GM20000 (cell line): ENCODE measurements around the gene OR10W1.

Experiments used
- DNase-seq: peaks from one replicate; pipeline ENCODE4 v3.0.0; 2012; ENCODE audit warnings: low spot score
- TF ChIP-seq, protein P1 (sequence below): IDR thresholded peaks from 2 replicates; pipeline ENCODE4 v1.5.1; 2012; ENCODE audit warnings: mild to moderate bottlenecking, control low read depth; ENCODE audit errors: extremely low read depth, missing control alignments

Gene OR10W1, protein sequence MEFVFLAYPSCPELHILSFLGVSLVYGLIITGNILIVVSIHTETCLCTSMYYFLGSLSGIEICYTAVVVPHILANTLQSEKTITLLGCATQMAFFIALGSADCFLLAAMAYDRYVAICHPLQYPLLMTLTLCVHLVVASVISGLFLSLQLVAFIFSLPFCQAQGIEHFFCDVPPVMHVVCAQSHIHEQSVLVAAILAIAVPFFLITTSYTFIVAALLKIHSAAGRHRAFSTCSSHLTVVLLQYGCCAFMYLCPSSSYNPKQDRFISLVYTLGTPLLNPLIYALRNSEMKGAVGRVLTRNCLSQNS

DNA sequence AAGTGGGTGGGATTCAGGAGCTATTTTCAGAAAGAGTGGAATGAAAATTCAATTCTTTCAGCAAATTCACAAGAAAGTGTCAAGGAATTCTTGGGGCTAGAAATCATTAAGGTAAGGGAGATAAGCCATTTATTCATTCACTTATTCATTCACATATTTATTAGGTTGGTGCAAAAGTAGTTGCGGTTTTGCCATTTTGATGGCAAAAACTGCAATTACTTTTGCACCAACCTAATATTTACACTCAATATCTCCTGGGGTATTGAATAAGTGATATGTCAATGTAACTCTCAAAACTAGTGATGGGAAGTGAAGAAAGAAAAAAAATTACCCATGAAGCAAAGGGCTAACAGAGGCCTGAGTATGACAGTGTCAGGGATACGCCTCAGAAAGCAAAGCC lies at the start of gene OR10W1:
Gene OR10W1, minus strand, starts transcription at position 119 of the 400 bp plus-strand sequence. CDS start 402 bp downstream, outside the sequence.
- DNase-seq: no peak
- TF ChIP-seq, protein P1, sequence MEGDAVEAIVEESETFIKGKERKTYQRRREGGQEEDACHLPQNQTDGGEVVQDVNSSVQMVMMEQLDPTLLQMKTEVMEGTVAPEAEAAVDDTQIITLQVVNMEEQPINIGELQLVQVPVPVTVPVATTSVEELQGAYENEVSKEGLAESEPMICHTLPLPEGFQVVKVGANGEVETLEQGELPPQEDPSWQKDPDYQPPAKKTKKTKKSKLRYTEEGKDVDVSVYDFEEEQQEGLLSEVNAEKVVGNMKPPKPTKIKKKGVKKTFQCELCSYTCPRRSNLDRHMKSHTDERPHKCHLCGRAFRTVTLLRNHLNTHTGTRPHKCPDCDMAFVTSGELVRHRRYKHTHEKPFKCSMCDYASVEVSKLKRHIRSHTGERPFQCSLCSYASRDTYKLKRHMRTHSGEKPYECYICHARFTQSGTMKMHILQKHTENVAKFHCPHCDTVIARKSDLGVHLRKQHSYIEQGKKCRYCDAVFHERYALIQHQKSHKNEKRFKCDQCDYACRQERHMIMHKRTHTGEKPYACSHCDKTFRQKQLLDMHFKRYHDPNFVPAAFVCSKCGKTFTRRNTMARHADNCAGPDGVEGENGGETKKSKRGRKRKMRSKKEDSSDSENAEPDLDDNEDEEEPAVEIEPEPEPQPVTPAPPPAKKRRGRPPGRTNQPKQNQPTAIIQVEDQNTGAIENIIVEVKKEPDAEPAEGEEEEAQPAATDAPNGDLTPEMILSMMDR: no peak

DNA sequence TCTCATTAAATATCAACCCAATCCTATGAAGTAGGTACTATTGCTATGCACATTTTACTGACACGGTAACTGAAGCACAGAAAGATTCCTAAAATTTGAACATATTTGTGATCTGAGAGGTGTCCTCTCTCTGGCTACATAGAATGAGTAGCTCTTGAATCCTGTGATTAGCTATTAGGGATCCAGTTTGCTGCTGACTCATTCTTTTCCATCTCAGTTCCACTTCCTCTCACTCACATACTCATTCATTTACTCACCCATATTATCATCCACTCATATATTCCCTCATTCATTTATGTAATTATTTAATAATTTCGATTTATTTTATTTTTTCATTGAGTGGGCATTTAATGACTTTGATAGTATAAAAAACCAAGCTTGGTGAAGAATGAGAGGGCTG lies 48.1 kb upstream of the OR10W1 start:
- TF ChIP-seq, protein P1: no peak

DNA sequence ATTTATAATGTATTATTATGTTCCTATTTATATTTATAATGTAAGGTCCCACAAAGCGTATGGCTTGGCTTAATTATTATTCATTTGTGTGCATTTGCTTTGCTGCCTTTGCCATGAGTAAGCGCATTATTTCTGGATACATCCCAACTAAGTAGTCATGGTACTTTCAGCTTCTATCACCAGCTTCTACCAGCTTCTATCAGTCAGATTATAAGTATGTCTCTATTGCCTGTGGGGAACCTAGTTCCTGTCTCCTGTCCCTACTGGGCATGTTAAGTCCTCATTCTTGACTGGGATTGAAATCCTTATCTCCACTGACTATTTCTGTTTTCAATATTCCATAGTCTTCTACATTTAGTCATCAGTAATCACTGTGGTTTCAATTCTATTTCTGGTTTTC lies 33.5 kb upstream of the OR10W1 start:
- TF ChIP-seq, protein P1: no peak
- DNase-seq: no peak

More for the DNA sequence above, 48.1 kb upstream of the OR10W1 start:
- DNase-seq: no peak

DNA sequence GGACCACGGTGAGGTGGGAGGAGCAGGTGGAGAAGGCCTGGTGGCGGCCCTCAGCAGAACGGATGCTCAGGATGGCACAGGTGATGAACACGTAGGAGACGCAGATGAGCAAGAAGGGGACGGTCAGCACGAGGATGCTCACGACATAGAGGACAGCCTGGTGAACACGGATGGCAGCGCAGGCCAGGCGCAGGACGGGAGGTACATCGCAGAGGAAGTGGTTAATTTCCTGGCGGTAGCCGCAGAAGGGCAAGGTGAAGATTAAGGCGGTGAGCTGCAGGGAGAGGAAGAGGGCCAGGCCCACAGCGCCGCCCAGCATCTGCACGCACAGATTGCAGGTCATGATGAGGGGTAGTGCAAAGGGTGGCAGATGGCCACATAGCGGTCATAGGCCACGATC lies 24.0 kb upstream of the OR10W1 start:
- TF ChIP-seq, protein P1: no peak
- DNase-seq: no peak

DNA sequence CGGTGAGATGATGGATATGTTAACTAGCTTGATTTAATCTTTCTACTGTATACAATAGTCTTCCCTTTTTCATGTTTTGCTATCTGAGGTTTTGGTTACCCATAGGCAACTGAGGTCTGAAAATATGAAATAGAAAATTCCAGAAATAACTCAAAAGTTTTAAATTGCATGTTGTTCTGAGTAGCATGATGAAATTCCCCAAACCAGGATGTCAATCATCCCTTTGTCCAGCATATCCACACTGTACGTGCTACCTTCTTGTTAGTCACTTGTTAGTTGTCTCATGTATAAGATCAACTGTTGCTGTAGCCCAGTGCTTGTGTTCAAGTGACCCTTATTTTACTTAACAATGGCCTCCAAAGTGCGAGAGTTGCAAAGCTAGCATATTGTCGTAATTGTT lies 21.2 kb upstream of the OR10W1 start:
- TF ChIP-seq, protein P1: no peak
- no peak for DNase-seq

DNA sequence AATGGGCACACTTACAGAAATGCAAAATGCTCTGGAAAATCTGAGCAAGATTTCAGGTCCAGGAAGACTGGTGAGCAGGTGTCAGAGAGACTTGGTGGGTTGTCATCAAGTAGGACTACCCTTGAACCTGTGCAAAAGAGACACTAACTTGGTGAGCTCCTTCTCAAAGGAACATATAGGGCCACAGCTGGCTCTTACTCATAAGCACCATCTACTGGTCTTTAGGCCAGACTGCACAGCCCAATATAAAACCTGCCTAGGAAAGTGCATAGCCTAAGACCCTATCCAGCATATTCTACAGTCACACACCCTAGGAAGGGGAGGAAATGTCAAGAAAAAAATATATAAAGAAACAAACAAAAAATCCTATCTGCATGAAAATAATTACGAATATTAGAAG lies 18.2 kb upstream of the OR10W1 start:
- DNase-seq: peak; percentile 17
- TF ChIP-seq, protein P1: peak; percentile 55

DNA sequence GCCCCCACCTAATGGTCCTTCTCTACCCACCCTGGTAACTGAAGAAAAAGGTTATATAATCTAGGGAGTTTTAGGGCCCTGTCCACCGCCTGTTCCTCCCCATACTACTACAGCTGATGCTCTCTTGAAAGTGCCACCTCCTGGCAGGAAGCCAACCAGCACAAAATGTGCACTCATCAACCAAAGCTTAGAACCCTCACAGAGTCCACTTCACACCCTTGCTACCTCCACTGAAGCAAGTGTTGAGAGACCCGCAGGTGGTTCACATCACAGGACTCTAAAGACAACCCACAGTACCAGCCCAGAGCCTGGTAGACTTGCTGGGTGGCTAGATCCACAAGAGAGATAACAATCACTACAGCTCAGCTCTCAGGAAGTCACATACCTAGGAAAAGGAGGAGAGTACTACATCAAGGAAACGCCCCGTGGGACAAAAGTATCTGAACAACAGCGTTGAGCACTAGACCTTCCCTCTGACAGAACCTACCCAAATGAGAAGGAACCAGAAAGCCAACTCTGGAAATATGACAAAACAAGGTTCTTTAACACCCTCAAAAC lies 17.5 kb upstream of the OR10W1 start:
- TF ChIP-seq, protein P1: no peak
- DNase-seq: no peak
